ENCODE results near the gene BLNK. TPM values are rescaled to one million over a fixed set of nuclear protein-coding genes. Genes with fewer than 3 reads are reported as not detected.

The BLNK gene
- polyA plus RNA-seq, 2 of the 4 experiments (the other 2 are of a cell fraction) = not detected

GRCh38 chr10:96225119-96225518, 46.2 kb downstream of the BLNK start:
- TF ChIP-seq NR3C1 (IDR thresholded peaks at IDR 0.05) (no peak), SMC3 (IDR thresholded peaks at IDR 0.05) (no peak), ZFP36 (IDR thresholded peaks at IDR 0.05; ENCODE audit: borderline replicate concordance, partially characterized antibody) (no peak), EHMT2 (IDR thresholded peaks at IDR 0.05; ENCODE audit: low read depth) (no peak), BHLHE40 (IDR thresholded peaks at IDR 0.05; ENCODE audit: low read depth, low read length) (no peak), TP53 (CRISPR knock-in tag; IDR thresholded peaks at IDR 0.05) (no peak), KDM1A (IDR thresholded peaks at IDR 0.05; ENCODE audit: low read depth) (no peak), POLR2AphosphoS2 (conservative IDR thresholded peaks at IDR 0.05; ENCODE audit: low read length) (no peak), RAD21 (conservative IDR thresholded peaks at IDR 0.05 in 1 of 2, IDR thresholded peaks at IDR 0.05 in 1 of 2) (no peak), FOSB (CRISPR knock-in tag; IDR thresholded peaks at IDR 0.05) (no peak), POLR2A (IDR thresholded peaks at IDR 0.05; ENCODE audit: low read length) (no peak), NPAS2 (CRISPR knock-in tag; IDR thresholded peaks at IDR 0.05; ENCODE audit: borderline replicate concordance) (no peak)
- TF ChIP-seq, protein P1, sequence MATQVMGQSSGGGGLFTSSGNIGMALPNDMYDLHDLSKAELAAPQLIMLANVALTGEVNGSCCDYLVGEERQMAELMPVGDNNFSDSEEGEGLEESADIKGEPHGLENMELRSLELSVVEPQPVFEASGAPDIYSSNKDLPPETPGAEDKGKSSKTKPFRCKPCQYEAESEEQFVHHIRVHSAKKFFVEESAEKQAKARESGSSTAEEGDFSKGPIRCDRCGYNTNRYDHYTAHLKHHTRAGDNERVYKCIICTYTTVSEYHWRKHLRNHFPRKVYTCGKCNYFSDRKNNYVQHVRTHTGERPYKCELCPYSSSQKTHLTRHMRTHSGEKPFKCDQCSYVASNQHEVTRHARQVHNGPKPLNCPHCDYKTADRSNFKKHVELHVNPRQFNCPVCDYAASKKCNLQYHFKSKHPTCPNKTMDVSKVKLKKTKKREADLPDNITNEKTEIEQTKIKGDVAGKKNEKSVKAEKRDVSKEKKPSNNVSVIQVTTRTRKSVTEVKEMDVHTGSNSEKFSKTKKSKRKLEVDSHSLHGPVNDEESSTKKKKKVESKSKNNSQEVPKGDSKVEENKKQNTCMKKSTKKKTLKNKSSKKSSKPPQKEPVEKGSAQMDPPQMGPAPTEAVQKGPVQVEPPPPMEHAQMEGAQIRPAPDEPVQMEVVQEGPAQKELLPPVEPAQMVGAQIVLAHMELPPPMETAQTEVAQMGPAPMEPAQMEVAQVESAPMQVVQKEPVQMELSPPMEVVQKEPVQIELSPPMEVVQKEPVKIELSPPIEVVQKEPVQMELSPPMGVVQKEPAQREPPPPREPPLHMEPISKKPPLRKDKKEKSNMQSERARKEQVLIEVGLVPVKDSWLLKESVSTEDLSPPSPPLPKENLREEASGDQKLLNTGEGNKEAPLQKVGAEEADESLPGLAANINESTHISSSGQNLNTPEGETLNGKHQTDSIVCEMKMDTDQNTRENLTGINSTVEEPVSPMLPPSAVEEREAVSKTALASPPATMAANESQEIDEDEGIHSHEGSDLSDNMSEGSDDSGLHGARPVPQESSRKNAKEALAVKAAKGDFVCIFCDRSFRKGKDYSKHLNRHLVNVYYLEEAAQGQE (IDR thresholded peaks at IDR 0.05) = no peak
- TF ChIP-seq, protein P2, sequence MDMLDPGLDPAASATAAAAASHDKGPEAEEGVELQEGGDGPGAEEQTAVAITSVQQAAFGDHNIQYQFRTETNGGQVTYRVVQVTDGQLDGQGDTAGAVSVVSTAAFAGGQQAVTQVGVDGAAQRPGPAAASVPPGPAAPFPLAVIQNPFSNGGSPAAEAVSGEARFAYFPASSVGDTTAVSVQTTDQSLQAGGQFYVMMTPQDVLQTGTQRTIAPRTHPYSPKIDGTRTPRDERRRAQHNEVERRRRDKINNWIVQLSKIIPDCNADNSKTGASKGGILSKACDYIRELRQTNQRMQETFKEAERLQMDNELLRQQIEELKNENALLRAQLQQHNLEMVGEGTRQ (IDR thresholded peaks at IDR 0.05) = no peak
- FAIRE-seq (no peak), ATAC-seq (no peak), DNase-seq (ENCODE audit: low read depth in 1 of 2, low spot score in 1 of 2) (no peak)
- no peaks in the 10 kb centered on the region for H3K4me1 ChIP-seq
- no peak overlapping the region for H3K27ac ChIP-seq
- ChIA-PET CTCF (interaction anchor here (0.6 kb wide), 1 partner anchor 236 kb away, joined by 3 read pairs; no protein-coding TSS in a partner anchor), POLR2A (no interaction called here)
- H3K4me3 ChIP-seq = no peak overlapping the region
- 79% methylated on average over 6 of the region's 6 CpGs for WGBS (ENCODE audit: missing lambda C conversion rate)
- H3K4me2 ChIP-seq = no peak overlapping the region
- no peaks in the 10 kb centered on the region for H3K9me3 ChIP-seq

DNA sequence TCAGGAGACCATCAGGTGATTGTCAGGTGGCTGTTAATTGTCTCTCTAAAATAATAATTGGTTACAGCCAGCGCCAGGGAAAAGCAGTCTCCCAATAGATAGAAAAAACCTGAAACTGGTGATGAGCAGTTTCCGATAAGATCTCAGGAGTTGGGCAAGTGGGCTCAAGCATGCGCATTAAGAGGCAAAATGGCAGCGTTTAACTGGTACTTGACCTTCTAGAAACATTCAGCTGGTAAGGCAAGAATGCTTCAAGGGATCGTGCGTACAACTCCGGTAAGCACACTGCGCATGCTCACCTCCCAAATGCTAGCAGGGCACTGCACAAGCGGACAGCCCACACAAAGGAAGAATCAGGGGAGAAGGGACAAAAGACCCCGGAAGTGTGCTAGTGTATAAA, 48.5 kb downstream of the BLNK start:
- 66% methylated on average over 10 of the region's 10 CpGs for WGBS (ENCODE audit: missing lambda C conversion rate)
- no peaks in the 10 kb centered on the region for H3K9me3 ChIP-seq
- DNase-seq (ENCODE audit: low read depth in 1 of 2, low spot score in 1 of 2) (no peak), FAIRE-seq (no peak), ATAC-seq (no peak)
- H3K4me2 ChIP-seq = no peak overlapping the region
- H3K27ac ChIP-seq = no peak overlapping the region
- H3K4me3 ChIP-seq = no peak overlapping the region
- ChIA-PET CTCF (interaction anchor here (0.5 to 1.3 kb wide), 3 partner anchors 13 to 273 kb away, joined by 3 to 4 read pairs (median 4); no protein-coding TSS in a partner anchor), POLR2A (no interaction called here)
- TF ChIP-seq RCOR1 (IDR thresholded peaks at IDR 0.05; ENCODE audit: low read depth, low read length) = no peak
- no peak for TF ChIP-seq RARB (CRISPR knock-in tag; IDR thresholded peaks at IDR 0.05)
- TF ChIP-seq, protein P3, sequence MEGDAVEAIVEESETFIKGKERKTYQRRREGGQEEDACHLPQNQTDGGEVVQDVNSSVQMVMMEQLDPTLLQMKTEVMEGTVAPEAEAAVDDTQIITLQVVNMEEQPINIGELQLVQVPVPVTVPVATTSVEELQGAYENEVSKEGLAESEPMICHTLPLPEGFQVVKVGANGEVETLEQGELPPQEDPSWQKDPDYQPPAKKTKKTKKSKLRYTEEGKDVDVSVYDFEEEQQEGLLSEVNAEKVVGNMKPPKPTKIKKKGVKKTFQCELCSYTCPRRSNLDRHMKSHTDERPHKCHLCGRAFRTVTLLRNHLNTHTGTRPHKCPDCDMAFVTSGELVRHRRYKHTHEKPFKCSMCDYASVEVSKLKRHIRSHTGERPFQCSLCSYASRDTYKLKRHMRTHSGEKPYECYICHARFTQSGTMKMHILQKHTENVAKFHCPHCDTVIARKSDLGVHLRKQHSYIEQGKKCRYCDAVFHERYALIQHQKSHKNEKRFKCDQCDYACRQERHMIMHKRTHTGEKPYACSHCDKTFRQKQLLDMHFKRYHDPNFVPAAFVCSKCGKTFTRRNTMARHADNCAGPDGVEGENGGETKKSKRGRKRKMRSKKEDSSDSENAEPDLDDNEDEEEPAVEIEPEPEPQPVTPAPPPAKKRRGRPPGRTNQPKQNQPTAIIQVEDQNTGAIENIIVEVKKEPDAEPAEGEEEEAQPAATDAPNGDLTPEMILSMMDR (IDR thresholded peaks at IDR 0.05) = no peak
- no peak for TF ChIP-seq KDM5A (IDR thresholded peaks at IDR 0.05)
- TF ChIP-seq POLR2AphosphoS2 (conservative IDR thresholded peaks at IDR 0.05; ENCODE audit: low read length) = no peak
- no peak for TF ChIP-seq RFX5 (IDR thresholded peaks at IDR 0.05)
- TF ChIP-seq CEBPB (IDR thresholded peaks at IDR 0.05) = no peak
- no peak for TF ChIP-seq ZNF302 (CRISPR knock-in tag; IDR thresholded peaks at IDR 0.05)
- no peak for TF ChIP-seq SREBF2 (IDR thresholded peaks at IDR 0.05)
- no peak for TF ChIP-seq HEYL (CRISPR knock-in tag; IDR thresholded peaks at IDR 0.05)
- no peak for TF ChIP-seq HDAC2 (IDR thresholded peaks at IDR 0.05)
- TF ChIP-seq HMGXB4 (CRISPR knock-in tag; IDR thresholded peaks at IDR 0.05; ENCODE audit: borderline replicate concordance) = no peak
- no peaks in the 10 kb centered on the region for H3K4me1 ChIP-seq
